NCI-H446 (cell line): ENCODE data around the gene LRRC8C.
A peak's percentile ranks its signal among the peaks of the same experiment; 100 is the strongest.
"Not testable (repeated sequence)": the region's sequence is repeated elsewhere in the genome, so short reads cannot be mapped to it uniquely, and the experiment has no call there.

Experiments used
- DNase-seq, 2 experiments: peaks; one replicate each; lab custom pipeline; 2025; lab: John Stamatoyannopoulos, UW

Gene LRRC8C

DNA sequence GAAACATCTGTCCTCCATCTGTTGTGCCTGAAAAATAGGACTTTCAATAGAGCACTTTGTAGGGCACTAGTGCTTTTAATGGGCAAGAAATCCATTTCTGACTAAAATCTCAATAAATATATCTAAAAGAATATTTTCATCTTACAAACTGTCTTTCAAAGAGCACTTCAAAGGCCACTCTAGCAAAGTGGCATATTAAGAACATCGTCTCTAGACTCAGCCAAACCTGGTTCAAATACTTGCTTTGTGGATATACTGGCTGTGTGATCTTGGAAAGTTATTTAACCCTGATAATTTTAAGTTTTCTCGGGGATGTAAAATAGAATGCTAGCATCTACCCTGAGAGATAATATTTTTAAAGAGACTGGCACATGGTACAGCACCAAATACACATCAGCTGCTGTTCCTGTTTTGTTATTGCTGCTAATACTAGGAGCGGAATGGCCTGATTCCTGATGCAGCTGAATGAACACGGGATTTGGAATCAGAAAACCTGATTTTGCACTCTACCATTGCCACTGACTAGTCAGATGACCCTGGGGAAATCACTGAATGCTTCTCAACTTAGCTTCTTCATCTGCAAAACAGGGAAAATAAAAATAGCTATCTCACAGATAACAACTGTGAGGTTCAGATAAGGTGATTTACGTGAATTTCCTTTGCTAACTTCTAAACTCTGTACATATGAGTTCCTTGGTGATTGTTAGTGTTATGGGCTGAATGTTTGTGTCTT, 25.2 kb upstream of the LRRC8C start:
- no peak for DNase-seq

- DNase-seq, result no peak
Observed at GRCh38 chr1:89608319-89608983, 24.5 kb upstream of the LRRC8C start.

DNA sequence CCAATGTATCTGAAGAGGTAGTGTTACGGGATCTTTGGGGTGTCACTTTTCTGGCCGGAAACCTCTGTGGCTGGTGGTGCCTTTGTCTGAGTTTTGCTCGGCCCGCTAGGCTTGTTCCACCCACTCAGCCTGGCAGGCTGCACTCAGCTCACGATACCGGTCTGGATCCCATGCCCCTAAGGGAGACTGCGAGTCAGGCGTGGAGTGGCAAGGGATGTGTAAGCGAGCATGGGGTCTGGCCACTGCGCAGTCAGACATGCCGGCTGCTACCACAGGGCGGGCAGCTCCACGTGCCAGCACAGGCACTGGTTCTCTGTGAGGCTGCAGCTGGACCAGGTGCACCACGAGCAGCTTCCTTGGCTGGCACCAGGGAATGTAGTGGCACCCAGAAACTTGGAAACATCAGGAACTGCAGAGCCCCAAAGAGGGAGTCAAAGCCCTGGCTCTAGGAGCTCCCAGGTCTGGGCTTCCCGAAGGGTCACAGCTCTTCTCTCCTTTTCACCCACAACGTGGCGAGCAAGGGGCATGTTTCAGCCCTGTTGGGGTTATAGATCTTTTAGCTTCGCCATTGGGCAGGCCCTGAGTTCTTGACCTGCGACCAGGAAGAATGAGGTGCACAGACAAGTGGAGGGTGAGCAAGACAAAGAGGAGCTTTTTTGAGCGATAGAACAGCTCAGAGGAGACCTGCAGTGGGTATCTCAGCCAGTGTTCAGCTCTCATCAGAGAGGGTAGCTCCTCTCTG, 23.8 kb upstream of the LRRC8C start:
- no peak for DNase-seq

GRCh38 chr1:89609781-89610456, 23.0 kb upstream of the LRRC8C start:
- no peak for DNase-seq

- no peak for DNase-seq
Observed at GRCh38 chr1:89610457-89611011, 22.4 kb upstream of the LRRC8C start.

GRCh38 chr1:89611721-89612120, 21.2 kb upstream of the LRRC8C start:
- no peak for DNase-seq

- DNase-seq, result no peak
Observed at GRCh38 chr1:89613928-89614327, 19.0 kb upstream of the LRRC8C start.

DNA sequence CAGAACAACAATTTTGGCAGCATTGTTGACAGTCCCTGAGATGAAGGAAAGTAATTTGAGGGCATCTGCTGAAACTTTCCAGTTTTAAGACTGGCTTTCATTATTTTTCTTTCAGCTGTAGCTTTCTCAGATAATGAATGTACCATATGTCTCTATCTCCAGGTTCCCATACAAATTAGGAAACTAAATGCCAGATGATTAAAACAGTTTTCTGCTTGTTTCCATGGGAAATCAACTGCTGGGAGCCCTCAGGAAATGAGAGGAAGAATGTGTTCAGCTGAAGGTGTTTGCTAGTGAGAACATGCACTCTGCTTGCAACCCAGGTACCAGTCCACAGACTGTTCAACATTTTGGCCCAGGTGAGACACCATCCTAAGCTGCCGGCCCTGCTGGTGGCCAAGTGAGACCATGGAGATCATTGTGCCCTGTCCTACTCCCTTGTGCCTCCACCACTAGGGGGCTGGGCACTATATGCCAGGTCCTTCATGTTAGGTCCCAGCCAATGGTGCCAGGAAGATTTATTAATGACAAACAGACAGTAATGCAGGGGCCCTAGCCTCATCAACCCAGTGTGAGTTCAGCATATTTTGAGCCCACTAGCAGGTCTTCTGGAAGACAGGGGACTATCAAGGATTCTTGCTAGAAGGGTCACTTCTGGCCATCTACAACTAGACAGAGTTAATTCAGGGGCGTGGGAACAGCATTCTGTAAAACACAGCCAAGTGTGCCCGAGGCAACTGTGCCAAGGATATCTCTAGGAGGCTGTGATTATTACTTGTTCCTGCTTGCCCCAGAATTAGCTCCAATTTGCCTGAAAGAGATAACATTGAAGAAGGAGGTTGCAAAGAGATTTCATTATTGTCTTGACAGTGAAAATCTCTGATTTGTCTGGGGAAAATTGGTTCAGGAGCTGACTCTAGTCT, 17.0 kb upstream of the LRRC8C start:
- peak in 1 of 2 experiments; percentile 34 for DNase-seq

DNA sequence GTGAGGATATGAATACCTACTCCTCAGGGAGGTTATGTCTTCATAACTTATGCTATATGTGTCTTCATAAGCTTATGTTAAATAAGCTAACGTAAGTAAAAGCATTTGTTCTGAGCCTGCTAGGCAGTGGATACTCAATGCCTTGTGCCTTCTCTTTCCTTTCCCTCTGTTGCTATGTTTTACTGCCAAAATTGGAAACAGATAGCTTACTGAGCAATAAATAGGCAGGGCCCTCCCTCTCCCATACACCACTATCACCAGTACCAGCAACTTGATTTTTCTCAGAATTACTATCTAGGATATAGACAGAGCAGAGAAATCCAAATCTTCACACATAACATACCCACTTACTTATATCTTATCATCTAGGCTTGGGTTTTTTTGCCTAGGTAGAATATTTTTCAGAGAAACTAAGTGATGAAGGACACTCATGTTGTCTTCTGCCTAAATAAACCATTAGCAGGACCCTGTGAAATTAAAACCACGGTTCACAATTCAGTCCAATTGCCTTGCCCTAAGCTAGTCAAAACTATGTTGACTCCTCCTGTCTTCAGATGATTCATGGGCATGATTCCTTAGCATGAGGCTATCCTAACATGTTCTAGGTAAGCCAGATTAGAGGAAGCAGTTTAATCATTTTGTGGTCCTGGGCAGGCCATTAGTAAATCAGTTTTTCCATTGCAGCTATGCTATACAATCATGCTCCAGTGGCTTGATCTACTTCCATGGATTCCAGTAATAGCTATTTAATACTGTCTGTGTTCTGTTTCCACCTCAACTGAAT, 15.9 kb upstream of the LRRC8C start:
- no peak for DNase-seq

DNA sequence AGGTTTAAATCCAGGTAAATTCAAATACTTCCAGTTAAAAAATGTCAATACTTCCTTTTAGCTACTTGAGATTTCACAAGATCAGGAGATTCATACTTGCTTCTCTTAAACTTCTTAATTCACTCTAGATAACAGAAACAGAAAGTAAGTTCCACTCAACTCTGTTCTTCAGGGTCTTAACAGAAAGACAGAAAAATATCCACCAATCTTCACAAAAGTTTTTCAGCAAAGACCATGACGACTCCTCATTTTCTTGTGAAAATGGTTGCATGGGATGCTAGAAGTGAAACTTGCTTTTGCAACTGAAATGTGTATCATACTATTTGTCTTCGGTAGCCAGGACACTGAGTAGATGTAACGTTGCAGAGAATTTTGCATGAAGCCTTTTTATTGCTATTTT, 12.3 kb upstream of the LRRC8C start:
- DNase-seq, result no peak

DNA sequence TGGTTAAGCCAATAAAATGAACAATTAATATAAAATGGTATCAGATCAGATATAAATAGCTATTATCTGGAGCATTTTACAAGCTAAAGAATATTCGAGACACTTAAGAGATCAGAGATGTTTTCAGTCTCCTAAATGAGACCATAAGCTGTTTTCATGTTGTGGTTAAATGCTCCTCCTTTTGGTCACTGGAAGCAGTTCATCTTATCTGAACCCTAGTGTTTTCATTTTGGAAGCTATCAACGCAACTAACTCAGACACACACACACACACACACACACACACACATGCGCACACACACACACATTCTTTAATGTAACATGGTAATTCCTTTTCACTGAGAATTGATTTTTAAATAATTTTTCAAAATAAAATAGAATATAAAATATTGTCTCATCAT, 10.0 kb upstream of the LRRC8C start:
- DNase-seq, result no peak

DNA sequence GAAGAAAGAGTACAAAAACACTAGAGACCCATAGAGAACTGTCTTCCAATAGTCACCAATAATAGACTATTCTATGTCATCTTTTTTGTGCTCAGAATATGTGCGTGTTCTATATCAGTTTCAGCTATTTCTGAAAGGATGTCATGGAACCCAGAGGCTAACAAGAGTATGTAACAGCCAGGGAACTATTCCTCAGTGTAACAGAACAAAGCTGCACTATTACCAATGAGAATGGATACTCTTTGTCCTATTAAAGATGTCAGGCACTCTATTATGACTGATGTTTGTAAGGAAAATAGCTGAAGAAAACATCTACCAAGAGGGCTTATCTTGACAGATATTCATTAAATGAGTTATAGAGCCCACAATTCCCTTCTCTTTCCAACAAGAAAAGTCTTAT, 8.6 kb upstream of the LRRC8C start:
- no peak for DNase-seq

GRCh38 chr1:89624715-89625323, 8.1 kb upstream of the LRRC8C start:
- DNase-seq, result no peak

GRCh38 chr1:89627596-89627962, 5.3 kb upstream of the LRRC8C start:
- no peak for DNase-seq

DNA sequence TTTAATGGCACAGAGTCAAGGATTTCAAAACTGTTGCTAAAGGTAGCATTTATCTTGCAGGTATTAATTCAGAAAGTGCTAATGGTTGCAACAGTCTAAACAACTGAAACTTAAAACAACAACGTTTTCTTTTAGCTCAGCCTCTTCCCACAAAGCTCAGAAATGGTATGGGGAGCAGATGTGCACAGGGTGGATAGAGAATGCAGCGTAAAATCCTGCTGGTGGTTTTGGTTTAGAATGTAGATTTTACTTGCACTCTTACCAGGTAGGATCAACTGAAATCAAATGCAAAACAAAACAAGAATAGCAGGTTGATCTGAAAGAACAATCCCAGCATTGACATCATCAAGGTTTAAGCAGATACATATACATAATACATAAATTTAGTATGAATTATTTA, 3.8 kb upstream of the LRRC8C start:
- DNase-seq, result no peak

DNA sequence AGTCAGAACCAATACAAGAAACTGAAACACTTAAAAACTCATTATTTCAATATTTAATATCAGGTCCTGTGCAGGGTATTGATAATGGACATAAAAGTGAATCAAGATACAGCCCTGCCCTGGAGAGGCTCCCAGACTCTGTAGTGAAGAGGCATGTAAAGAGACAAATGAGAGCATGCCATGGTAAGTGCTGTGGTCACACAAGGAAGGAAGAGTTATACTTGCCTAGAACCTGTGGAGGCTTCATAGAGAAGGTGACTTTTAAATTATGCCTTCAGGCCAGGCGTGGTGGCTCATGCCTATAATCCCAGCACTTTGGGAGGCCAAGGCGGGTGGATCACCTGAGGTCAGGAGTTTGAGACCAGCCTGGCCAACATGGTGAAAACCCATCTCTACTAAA, 3.3 kb upstream of the LRRC8C start:
- DNase-seq, result not testable (repeated sequence)

GRCh38 chr1:89630048-89630447, 2.9 kb upstream of the LRRC8C start:
- no peak for DNase-seq

DNA sequence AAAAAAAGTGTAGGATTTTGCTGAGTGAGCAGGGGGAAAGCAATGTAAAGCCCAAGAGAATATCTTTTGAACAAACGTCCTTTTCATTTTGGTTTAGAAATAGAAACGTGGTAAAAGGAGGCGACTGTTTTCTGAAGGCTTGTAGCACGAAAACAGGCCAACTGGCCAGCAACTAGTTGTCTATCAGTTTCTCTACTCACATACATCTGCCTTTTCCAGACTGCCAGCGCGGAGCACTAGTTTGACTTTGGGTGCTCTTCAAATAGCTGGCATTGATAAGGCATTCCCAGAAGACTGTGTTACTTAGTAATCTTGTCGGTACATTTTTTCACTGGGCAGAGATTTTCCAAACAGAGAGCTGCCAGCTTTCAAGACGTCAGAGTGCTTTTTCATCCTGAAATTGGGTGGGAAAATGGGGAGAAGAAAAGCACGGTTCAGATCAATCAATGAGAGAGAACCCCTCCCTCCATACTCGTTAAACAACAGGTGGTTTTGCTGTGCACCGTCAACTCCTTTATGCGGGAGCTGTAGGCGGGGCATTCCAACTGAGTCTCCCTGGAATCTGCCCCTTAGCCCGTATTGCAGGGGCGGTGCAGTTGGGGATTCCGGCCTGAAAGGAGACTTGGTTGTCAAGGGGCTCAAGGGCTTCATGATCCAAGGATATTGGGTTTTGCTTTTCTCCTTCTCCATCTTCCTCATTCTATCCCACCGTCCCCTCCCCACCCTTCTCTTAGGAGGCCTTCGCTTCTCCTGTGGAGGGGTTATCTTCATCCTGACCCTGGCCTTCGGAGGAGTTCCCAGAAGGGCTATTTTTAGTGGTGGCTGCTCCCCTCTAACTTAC, 884 bp upstream of the LRRC8C start:
- DNase-seq, result peak in 1 of 2 experiments; percentile 20

- peak; percentile 43 to 72 for DNase-seq
Observed at GRCh38 chr1:89633248-89633799, 404 bp downstream of the LRRC8C start.
